NCI-H1930 (cell line): ENCODE measurements around the gene PTPRN2.
"Not testable (repeated sequence)": the region's sequence is repeated elsewhere in the genome, so short reads cannot be mapped to it uniquely, and the experiment has no call there.

Experiments used
- DNase-seq, 2 experiments: peaks; one replicate each; lab custom pipeline; 2025; lab: John Stamatoyannopoulos, UW

The PTPRN2 gene

DNA sequence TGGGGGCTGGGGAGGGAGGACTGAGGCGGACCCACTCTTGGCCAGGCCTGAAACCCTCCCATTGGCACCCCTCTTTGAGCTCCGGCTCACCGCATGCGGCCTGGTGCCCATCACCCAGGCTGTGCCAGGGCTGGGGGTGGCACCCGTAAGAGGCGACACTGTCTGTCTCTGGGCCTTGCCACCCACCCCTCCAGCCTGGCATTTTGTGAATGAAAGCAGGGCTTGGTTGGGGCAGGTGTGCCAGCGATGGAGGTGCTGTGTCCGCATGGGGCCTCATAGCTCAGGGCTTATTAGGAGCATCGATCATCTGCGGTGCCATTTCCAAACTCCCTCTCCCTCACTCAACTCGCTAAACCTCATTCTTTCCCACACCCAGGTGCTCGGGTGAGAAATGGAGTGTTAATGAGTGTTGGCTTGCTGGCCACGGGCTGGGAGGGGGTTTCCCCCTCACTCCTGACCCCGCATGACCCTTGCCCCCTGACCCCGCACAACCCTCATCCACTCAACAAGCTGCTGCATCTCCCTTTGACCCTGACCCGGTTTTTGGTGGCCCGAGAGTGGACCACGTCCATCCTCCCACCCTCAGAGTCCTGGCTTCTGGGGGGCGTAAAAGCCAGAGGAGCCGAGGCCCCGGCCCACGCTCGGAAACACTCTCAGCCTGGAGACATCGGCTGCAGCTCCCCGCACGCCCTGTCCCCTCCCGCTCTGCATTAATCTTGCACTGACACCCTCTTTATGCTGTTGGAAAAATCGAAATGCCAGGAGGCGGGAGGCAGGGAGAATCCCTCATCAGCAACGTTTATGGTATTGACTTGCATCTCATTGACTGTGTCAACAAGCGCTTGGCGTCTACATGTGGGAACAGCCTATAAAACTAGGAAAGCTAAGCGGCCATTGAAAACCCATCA lies 1089.6 kb downstream of the PTPRN2 start:
- DNase-seq: no peak

DNA sequence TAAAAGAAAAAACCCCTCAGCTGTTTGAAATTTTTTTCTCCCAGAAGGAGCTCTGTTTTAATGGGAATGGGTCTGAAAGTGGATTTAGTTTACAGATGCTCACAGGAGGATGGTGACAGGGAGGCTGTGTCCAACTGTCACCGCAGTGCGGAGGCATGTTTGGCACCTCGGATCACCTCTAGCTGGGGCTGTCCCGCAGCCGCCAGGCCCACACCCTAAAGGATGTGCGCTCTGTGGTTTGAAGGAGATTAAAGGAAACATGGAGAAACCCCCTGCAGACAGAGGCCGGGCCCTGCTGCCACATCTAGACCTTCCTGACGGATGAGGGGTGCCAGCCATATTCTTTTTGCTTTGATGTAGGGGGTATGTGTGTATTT lies 1090.3 kb downstream of the PTPRN2 start:
- no peak for DNase-seq

DNA sequence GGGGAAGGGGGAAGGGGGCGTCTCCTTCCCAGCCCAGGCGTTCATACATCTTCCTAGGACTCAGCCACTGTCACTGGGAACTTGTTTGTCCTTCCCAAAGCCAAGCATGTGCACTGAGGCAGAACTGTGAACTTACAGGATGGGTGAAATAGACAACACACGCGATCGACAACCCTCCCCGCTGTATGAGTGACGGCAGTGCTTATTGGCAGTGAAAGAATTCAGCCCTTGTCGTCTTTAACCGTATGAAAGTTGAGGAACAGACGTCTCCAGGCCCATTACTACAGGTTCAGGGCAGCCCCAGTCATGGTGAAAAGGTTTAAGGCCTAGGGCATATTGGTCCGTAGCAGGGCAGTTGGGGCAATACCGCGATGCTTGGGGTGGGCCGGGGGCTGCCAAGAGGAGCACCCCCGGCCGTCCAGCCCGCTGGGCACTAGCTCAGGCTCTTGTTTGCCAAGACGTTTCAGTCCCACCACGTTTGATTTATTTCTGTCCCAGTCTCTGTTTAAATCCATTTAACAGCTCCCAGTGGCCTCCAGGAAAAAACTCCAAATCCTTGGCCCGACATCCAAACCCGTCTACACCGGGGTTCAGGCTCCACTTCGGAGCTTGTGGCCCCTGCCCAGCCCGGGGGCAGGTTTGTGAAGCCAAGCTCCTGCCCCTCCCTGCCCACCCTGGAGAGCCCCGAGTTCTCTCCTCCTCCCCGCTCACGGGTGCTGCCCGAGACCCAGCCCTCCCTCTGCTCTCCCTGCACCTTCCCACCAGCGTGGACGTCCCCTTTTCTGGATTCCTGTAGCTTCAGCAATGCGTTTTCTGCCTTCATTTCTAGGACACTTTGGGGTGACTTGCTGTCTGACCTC lies 1091.0 kb downstream of the PTPRN2 start:
- DNase-seq: no peak

DNA sequence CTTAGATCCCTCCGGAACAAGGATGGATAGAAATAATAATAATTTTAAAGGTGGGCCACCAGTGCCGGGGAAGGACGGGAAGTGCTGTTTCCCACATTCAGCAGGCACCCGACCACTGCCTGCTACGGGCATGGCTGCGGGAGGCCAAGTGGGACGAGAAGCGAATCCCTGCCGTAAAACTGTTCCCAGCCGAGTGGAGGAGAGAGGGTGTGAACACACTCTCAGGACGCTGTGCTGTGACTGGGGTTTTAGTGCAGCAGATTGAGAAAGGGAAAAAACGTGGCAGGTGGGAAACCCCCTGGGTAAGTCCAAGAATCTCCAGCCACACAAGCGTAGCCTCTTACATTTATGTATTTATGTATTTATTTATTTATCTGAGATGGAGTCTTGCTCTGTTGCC lies 1092.0 kb downstream of the PTPRN2 start:
- no peak for DNase-seq

DNA sequence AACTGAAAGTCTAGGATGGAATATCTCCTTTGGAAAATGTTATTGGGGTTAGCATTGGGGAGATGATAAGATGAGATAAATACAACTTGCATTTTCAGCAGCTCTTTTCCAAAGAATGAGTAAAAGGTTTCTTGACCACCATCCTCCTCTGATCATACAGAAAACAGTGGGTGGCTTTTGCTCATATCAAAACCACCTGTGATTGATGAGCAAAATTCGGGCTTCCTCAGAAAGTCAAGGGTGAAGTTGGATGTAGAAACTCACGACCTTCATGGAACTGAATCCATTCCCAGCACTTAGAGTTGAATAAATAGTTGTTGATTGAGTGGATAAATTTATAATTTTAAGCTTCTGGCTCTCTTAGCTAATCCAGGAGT lies 1092.5 kb downstream of the PTPRN2 start:
- DNase-seq: no peak

DNA sequence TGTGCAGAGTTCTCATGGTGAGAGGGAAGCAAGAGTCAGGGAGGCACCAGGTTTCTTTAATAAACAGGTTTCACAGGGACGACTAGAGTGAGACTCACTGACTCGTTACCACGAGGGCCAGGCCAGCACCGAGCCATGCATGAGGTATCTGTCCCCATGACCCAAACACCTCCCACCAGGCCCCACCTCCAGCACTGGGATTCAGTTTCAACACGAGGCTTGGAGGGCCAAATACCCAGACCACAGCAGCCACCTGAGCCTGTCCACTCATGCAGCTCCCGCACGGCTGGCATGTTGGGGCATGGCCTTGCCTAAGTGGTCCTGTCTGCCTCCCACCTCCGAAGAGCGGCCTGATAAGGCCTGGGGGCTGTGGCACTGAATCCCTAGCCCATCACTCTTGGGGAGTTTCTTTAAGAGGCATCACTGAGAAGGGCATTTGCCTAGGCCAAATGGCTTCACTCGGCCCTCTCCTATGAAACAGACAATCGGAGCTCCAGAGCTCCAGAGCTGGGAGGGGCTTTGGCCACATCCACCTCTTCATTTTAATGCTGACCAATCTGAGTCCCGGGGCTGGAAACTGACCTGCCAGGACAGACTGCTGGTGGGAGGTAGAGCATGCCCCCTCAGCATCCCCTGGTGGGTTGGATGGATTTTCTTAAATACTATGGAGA lies 1093.0 kb downstream of the PTPRN2 start:
- DNase-seq: no peak

DNA sequence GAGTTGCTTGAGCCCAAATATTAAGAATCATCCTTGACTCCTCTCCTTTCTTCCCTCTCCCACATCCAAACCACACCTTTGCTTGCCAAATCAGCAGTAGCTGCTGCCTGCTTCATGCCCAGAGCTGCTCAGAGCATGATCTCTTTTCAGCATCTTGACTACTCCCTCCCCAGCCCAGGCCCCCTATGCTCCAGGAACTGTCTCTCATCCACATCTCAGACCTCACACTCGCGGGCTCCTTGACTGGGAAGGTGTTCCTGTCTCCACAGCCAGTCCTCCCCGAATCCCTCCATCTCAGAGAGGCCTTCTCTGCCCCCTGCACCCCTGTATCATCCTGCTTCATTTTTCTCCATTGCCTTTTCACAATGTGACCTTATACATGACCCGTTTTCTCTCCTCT lies 1093.8 kb downstream of the PTPRN2 start:
- DNase-seq: no peak

DNA sequence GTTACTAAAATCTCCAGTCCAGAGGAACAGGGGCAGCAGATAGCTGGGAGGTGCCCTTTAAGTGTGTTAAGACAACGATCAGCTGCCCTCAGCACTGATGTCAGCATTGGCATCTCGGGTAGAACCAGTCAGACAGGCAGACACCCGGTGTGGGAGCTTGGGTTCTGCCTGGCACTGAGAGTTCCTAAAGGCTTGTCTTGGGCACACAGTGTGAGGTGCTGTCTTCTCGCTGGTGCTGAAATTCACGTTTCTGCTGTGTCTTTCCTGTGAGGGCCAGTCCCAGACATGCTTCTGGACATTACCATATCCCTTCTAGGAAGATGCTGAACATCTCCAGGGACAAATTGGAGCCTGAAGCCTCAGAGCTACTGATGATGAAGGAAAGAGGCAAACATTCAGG lies 1094.6 kb downstream of the PTPRN2 start:
- DNase-seq: no peak

DNA sequence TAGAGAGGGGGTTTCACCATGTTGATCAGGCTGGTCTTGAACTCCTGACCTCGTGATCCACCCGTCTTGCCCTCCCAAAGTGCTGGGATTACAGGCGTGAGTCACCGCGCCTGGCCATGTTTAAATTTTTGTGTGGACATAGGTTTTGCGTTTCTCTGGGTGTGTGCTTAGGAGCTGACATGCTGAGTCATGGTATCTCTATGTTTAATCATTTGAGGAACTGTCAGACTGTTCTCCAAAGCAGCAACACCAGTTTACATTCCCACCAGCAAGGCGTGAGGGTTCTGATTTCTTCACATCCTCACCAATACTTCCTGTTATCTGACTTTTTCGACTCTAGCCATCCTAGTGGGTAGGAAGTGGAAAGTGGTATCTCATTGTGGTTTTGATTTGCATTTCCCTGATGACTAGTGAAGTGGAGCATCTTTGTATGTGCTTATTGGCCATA lies 1097.1 kb downstream of the PTPRN2 start:
- DNase-seq: no peak

DNA sequence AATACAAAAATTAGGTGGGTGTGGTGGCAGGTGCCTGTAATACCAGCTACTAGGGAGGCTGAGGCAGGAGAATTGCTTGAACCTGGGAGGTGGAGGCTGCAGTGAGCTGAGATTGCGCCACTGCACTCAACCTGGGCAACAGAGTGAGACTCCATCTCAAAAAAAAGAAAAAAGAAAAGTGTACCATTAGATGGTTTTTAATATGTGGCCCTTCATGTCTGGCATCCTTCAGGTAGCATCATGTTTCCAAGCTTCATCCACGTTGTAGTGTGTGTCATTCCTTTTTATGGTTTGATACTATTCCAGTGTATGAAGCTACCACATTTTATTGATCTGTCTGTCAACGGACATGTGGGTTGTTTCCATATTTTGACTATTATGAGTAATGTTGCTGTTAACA lies 1097.8 kb downstream of the PTPRN2 start:
- DNase-seq: not testable (repeated sequence)
